GM12878 (cell line): ENCODE results near the gene CDK13. TPM values are rescaled to one million over a fixed set of nuclear protein-coding genes. Genes with fewer than 3 reads are reported as not detected.

Experiments used
- ATAC-seq: fragments of 200-7000 bp; cut with Tn5 transposase; 3 replicates; pipeline ENCODE4 v1.9.1; 2020; ENCODE audit warnings: mild to moderate bottlenecking, moderate library complexity
- BruUV-seq: library from RNA; stranded (reverse); fragments of 400-500 nt; replicated peaks from 2 replicates; lab custom pipeline; 2021; lab: Mats Ljungman, UMichigan
- CTCF ChIA-PET: fragments of 300-600 bp; sonication (Branson Sonifier 250); formaldehyde crosslinking; extraction: SDS; loops from one replicate; lab custom pipeline; 2021; ENCODE audit warnings: inconsistent platforms; lab: Yijun Ruan, JAX
- POLR2A ChIA-PET: fragments of 350-600 bp; formaldehyde crosslinking; extraction: SDS; loops from one replicate; lab custom pipeline; 2021; ENCODE audit warnings: inconsistent platforms; lab: Charles Lee
- RAD21 ChIA-PET: fragments of 300-600 bp; sonication (Branson Sonifier 250); formaldehyde crosslinking; loops from one replicate; lab custom pipeline; 2023; ENCODE audit warnings: antibody characterized with exemption; ENCODE audit not compliant: unreplicated experiment; lab: Charles Lee
- SMC1A ChIA-PET: fragments of 300-600 bp; sonication (Branson Sonifier 250); formaldehyde crosslinking; loops from one replicate; lab custom pipeline; 2023; ENCODE audit not compliant: unreplicated experiment, uncharacterized antibody; lab: Charles Lee
- DNase-seq: peaks from one replicate; pipeline ENCODE4 v3.0.0-alpha.2; 2011; ENCODE audit warnings: low read depth, low spot score
- FAIRE-seq: peaks from 3 replicates; lab custom pipeline; 2011; peaks lifted over from hg19 to GRCh38; lab: Jason Lieb, UNC
- H2AFZ ChIP-seq: 2 replicates; pipeline ENCODE4 v1.6.0; 2011; ENCODE audit warnings: low read depth, low read length, control low read depth; ENCODE audit not compliant: control insufficient read depth
- H3K27ac ChIP-seq: 2 replicates; pipeline ENCODE4 v1.5.1; 2011; ENCODE audit warnings: control low read depth; ENCODE audit not compliant: control insufficient read depth, insufficient read depth
- H3K27me3 ChIP-seq, 2 experiments: replicated peaks in 1 of 2; 2 replicates each; pipeline versions ENCODE4 v1.6.0 to v1.6.1; 2011; ENCODE audit warnings: low read length in 1 of 2; ENCODE audit not compliant: control insufficient read depth in 2 of 2, insufficient read depth in 2 of 2
- H3K36me3 ChIP-seq, 2 experiments: 2 replicates each; pipeline ENCODE4 v1.5.1; 2011; ENCODE audit warnings: low read length in 1 of 2; ENCODE audit not compliant: control insufficient read depth in 2 of 2, insufficient read depth in 2 of 2
- H3K4me1 ChIP-seq: 2 replicates; pipeline ENCODE4 v1.6.1; 2011; ENCODE audit warnings: mild to moderate bottlenecking, low read length, moderate library complexity, mixed read lengths; ENCODE audit not compliant: control insufficient read depth, insufficient read depth
- H3K4me2 ChIP-seq: 2 replicates; pipeline ENCODE4 v1.6.0; 2011; ENCODE audit warnings: control low read depth; ENCODE audit not compliant: control insufficient read depth, insufficient read depth
- H3K4me3 ChIP-seq: fragments of 200-600 bp; sonication (generic); 2 replicates; pipeline ENCODE4 v1.5.1; 2016
- H3K79me2 ChIP-seq: 2 replicates; pipeline ENCODE4 v1.6.0; 2011; ENCODE audit warnings: low read length; ENCODE audit not compliant: control insufficient read depth, insufficient read depth
- H3K9ac ChIP-seq: 2 replicates; pipeline ENCODE4 v1.8.0; 2011; ENCODE audit warnings: low read length, control low read depth, mixed read lengths; ENCODE audit not compliant: control insufficient read depth, insufficient read depth
- H3K9me3 ChIP-seq: replicated peaks from 3 replicates; pipeline ENCODE4 v1.5.1; 2011; ENCODE audit warnings: mild to moderate bottlenecking, low read length; ENCODE audit not compliant: control insufficient read depth, insufficient read depth
- H4K20me1 ChIP-seq: 2 replicates; pipeline ENCODE4 v1.6.0; 2011; ENCODE audit not compliant: control insufficient read depth, insufficient read depth
- RAD21 ChIP-seq: IDR thresholded peaks from 2 replicates; pipeline ENCODE4 v1.6.1; 2011; ENCODE audit warnings: mild to moderate bottlenecking, low read depth, low read length, moderate library complexity; ENCODE audit not compliant: insufficient read depth
- SREBF1 ChIP-seq: IDR thresholded peaks from 2 replicates; pipeline ENCODE4 v1.6.1; 2012; ENCODE audit warnings: mild to moderate bottlenecking, low read length
- WGBS: methylation state at CpG from one replicate; pipeline ENCODE4 v1.1.6; 2016; ENCODE audit warnings: low lambda C conversion rate; ENCODE audit not compliant: insufficient replicate concordance, insufficient coverage; ENCODE audit errors: missing lambda C conversion rate; 5-methylcytosine and 5-hydroxymethylcytosine counted together
- in situ Hi-C: fragments of 300-500 bp; cut with MboI; formaldehyde crosslinking; loops from 9 replicates; pipeline ENCODE4 v1.14.3; 2018; ENCODE audit warnings: mixed read lengths
- intact Hi-C: fragments of 100-400 bp; cut with micrococcal nuclease; formaldehyde crosslinking; loops from one replicate; pipeline ENCODE4 v1.14.2; 2022; ENCODE audit not compliant: unreplicated experiment
- polyA plus RNA-seq, 11 experiments: library from polyadenylated mRNA; depleted of rRNA in 4 of 11; unstranded in 6 of 11; stranded (reverse) in 5 of 11; fragments of >200 nt; fragmentation: Nextera tagmentation in 4 of 11; fragmentation: Illumina TruSeq in 1 of 11; extraction: Ambion mirVana in 4 of 11; extraction: Trizol in 1 of 11; gene quantifications; 1 replicate in 1 of 11; 2 replicates in 10 of 11; pipeline versions ENCODE4 v1.2.1 to v1.2.3, GENCODE V29; 2011 to 2016; ENCODE audit warnings: inconsistent platforms in 2 of 11, missing spikeins in 2 of 11, low read depth in 1 of 11
- total RNA-seq, 4 experiments: library from RNA; depleted of rRNA in 3 of 4; stranded (reverse); fragments of >200 nt in 3 of 4; fragmentation: Illumina TruSeq in 1 of 4; extraction: Trizol in 1 of 4; gene quantifications; 2 replicates each; pipeline versions ENCODE4 v1.2.1 to v1.2.3, GENCODE V29; 2013 to 2021
- TF ChIP-seq, protein P1 (sequence below): IDR thresholded peaks from 2 replicates; pipeline ENCODE4 v1.6.1; 2012; ENCODE audit warnings: mild to moderate bottlenecking, low read depth, low read length

Gene CDK13
- total and polyA plus RNA-seq, 10 of the 15 experiments (the other 5 are each of a cell fraction or from before 2014, with no cell fraction given) = 10.8 to 44.4 (median 28.0) TPM

- TF ChIP-seq, protein P1, sequence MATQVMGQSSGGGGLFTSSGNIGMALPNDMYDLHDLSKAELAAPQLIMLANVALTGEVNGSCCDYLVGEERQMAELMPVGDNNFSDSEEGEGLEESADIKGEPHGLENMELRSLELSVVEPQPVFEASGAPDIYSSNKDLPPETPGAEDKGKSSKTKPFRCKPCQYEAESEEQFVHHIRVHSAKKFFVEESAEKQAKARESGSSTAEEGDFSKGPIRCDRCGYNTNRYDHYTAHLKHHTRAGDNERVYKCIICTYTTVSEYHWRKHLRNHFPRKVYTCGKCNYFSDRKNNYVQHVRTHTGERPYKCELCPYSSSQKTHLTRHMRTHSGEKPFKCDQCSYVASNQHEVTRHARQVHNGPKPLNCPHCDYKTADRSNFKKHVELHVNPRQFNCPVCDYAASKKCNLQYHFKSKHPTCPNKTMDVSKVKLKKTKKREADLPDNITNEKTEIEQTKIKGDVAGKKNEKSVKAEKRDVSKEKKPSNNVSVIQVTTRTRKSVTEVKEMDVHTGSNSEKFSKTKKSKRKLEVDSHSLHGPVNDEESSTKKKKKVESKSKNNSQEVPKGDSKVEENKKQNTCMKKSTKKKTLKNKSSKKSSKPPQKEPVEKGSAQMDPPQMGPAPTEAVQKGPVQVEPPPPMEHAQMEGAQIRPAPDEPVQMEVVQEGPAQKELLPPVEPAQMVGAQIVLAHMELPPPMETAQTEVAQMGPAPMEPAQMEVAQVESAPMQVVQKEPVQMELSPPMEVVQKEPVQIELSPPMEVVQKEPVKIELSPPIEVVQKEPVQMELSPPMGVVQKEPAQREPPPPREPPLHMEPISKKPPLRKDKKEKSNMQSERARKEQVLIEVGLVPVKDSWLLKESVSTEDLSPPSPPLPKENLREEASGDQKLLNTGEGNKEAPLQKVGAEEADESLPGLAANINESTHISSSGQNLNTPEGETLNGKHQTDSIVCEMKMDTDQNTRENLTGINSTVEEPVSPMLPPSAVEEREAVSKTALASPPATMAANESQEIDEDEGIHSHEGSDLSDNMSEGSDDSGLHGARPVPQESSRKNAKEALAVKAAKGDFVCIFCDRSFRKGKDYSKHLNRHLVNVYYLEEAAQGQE = no peak
Measured at GRCh38 chr7:40093631-40094350, 143.7 kb downstream of the CDK13 start (continued).

GRCh38 chr7:40095230-40095629, 145.2 kb downstream of the CDK13 start:
- RAD21 ChIA-PET = no interaction called here
- Histone ChIP-seq H3K9ac (no peak overlapping the region), H3K27ac (no peak overlapping the region), H3K27me3 (no peaks in the 10 kb centered on the region), H4K20me1 (no peaks in the 10 kb centered on the region), H3K4me2 (no peak overlapping the region), H3K4me1 (no peaks in the 10 kb centered on the region), H3K79me2 (no peaks in the 10 kb centered on the region), H3K9me3 (no peaks in the 10 kb centered on the region), H3K4me3 (no peak overlapping the region), H2AFZ (no peak overlapping the region), H3K36me3 (peaks cover 1 to 9% of the 10 kb centered on the region in 2 experiments)
- BruUV-seq = no TSS peak
- POLR2A ChIA-PET = no interaction called here
- CTCF ChIA-PET = no interaction called here
- intact Hi-C loops (no loop called here), in situ Hi-C loops (no loop called here)
- ATAC-seq = no peak
- no peak for DNase-seq
- SMC1A ChIA-PET = no interaction called here
- WGBS = 100% methylated on average over 1 of the region's 1 CpG
- TF ChIP-seq SREBF1 = no peak
- no peak for TF ChIP-seq RAD21
- no peak for FAIRE-seq
